GM21717 (cell line): ENCODE measurements around the gene BCKDHA.
"Not testable (repeated sequence)": the region's sequence is repeated elsewhere in the genome, so short reads cannot be mapped to it uniquely, and the experiment has no call there.

Experiments used
- ATAC-seq: cut with Tn5 transposase; IDR thresholded peaks from one replicate; pipeline ENCODE4 v1.9.1; 2021; ENCODE audit warnings: mild to moderate bottlenecking, moderate library complexity; ENCODE audit not compliant: unreplicated experiment

Gene BCKDHA

DNA sequence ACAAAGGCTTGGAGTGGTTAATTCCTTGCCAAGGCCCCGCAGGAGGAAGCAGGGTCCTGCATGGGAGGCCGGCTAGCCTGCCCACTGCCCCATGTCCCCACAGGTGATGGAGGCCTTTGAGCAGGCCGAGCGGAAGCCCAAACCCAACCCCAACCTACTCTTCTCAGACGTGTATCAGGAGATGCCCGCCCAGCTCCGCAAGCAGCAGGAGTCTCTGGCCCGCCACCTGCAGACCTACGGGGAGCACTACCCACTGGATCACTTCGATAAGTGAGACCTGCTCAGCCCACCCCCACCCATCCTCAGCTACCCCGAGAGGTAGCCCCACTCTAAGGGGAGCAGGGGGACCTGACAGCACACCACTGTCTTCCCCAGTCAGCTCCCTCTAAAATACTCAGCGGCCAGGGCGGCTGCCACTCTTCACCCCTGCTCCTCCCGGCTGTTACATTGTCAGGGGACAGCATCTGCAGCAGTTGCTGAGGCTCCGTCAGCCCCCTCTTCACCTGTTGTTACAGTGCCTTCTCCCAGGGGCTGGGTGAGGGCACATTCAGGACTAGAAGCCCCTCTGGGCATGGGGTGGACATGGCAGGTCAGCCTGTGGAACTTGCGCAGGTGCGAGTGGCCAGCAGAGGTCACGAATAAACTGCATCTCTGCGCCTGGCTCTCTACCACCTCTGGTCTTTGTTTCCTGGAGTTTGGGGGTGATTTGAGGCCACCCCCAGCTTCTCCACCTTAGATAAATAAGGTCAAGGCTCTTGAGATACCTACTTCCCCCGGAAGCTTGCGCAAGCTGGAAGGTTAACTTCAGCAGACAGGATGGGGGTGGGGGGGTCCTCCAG is 26.9 kb downstream of the BCKDHA start:
- ATAC-seq = no peak

DNA sequence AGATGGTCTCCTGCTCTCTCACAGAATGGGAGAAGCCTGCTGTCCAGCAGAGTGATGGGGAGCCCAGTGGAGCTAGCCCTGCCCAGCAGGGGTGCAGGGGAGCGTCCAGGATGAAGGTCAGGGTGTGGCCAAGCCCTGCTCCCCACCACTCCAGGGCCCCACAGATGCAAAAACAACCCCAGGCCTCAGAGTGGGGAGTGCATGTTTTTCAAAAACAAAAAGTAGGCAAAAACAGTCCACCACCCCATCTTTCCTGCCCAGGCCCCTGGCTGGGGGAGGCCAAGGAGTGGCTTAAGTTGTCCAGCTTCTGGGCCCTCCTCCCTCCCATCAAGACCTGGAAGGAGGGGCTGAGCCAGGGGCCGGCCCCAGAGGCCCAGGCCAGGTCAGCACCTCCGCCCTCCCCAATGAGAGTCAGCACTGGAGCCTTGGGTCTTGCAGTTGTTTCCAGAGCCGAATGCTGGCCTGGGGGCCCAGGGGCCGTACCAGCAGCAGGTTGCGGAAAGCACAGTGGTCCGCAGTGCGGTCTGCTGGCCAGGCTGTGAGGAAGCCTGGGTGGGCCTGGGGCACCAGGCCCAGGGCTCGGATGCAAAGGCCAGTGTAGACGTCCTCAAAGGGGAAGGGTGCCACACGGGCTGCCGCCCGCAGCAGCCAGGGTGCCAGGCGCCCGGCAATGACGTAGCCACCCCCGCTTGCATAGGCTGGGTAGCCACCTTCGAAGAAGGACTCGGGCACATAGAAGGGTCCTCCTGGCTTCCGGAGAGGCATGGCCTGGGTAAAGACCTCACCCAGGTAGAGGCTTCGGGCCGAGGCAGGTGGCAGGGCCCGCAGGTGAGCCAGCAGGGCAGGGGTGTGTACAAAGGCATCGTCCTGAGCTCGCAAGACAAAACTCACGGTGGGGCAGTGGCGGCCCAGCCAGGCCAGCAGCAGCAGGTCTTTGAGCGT is 27.8 kb downstream of the BCKDHA start:
- ATAC-seq = no peak

DNA sequence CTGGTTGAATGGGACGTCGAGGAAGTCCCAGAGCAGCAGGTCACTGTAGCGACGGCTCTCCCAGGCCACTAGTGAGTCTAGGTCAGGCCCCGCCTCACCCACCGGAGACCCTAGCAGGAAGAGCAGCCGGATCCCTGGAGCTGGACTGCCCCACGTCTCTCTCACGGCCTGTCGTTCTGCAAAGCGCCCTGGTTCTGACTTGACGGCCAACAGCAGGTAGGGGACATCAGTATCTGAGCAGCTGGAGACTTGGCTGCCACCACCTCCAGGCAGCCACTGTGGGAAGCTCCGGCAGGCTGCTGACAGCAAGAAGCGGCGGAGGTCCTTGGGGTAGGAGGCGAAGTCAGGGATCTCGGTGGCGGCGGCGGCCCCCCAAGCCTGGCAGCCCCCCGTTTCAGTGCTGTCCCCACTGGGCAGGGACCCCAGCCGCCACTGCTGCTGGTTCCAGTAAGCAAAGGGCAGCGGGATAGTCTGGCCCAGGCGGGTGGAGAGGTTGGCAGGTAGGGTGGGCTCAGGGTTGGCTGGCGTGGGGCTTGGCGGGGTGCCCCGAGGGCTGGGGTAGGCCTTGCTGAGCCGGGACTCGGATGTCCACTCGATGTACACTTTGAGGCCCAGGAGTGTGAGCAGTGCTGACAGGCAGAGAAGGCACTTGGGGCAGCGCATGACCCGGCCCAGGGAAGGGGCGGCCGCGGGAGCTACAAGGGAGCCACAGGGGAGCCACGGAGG is 28.7 kb downstream of the BCKDHA start:
- ATAC-seq = no peak

DNA sequence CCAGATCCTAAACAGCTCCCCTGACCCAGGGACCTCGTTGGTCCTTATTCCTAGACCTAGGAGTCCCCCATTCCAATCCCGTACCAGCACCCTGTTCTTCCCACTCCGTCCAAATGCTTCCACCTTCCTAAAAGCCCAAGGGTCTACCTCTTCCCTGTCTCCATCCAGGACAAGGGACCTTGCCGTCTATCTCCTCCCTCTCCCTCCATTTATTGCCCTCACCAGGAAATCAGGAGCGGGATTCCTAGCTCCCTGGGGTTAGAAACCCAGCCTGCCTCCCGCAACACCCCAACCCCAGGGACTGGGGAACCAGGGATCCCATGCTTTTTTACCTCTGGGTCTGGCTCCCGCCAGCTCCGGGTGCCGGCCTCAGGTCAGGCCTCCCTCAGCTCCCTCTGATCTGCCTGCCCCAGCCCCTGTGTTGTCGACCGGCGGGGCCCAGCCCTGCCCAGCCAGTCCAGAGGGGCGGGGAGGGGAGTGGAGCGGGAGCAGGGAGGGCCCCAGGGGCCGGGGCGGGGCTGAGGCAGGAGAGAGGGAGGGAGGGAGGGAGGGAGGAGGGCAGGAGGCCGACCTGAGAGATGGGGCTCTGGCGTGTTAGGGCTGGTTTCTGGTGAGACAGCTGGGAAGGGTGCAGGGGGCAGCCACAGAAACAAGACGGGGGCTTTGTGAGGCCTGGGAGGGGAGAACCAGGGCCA is 29.5 kb downstream of the BCKDHA start, which contains the start of gene B3GNT8:
B3GNT8 (minus strand) TSS at position 423 of the 695 bp plus-strand sequence. CDS start 596 bp downstream, outside the sequence.
- no peak for ATAC-seq

DNA sequence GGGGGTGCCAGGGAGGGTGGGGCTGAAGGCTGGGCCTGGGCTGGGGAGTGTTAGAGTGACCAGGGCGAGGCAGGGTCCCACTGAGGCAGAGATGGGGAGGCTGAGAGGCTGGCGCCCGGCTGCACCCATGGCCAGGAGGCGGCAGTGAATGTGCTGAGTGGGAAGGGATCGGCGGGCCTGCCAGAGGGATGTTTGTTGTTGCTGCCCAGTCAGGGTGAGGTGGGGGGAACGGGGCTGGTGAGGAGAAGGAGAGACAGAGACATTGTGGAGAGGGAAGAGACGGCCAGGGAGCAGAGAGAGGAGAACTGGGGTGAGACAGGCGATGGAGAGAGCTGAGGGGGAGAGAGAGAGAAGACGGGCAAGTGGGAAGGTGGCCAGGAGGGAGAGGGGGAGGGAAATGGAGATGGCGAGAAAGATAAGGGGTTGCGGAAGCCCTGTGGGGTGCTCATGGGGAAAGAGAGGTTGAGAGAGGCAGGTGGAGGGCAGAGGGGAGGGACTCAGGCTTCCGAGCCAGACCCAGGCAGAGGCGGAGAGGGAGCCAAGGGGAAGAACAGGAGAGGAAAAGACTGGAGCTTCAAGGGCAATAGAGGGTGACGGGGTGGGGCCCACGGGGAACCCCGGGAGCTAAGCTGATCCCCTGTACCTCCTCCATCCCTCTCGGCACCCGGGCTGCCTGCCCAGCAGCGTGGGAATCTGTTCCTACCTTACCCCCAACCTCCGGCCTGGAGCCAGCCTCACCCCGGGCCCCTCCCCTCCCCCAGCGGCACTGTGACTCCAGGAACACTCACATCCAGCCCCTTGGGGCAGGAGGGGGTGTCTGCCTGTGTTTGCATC is 30.2 kb downstream of the BCKDHA start:
- ATAC-seq = no peak

DNA sequence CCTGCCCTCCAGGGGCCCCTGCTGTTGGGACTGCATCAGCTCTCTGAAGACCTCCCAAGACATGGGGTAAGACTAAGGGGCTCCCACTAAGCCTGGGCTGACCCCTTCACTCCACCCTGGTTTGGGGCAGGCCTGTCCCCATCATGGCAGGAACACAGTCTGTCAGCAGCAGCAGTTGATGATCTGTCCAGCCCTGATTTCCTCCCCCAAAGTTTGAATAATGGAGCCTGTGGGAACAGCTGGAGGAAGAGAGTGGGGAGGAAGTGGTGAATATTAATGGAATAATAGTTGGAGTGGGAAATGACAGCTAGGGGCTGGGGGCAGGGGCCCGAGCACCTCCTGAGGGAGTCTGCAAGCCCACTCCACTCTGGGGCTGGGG is 30.9 kb downstream of the BCKDHA start:
- ATAC-seq = no peak

DNA sequence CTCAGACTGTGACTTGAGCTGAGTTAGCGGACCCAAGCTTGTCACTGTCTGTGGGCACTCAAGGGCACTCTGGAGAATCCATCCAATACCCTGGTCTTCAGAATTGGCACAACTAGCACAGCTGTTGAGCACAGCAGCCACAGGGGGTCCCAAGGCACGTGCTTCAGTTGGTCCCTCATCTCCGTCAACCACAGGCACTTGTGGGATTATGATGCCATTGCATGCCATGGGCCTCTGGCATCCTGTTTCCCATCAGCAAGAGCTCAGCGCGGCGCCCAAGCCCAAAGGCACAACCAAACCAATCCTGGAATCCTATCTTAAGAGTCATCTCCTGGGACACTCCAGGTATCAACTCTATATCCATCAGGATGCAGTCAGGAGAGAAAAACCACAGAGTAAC is 33.3 kb downstream of the BCKDHA start:
- ATAC-seq = no peak

DNA sequence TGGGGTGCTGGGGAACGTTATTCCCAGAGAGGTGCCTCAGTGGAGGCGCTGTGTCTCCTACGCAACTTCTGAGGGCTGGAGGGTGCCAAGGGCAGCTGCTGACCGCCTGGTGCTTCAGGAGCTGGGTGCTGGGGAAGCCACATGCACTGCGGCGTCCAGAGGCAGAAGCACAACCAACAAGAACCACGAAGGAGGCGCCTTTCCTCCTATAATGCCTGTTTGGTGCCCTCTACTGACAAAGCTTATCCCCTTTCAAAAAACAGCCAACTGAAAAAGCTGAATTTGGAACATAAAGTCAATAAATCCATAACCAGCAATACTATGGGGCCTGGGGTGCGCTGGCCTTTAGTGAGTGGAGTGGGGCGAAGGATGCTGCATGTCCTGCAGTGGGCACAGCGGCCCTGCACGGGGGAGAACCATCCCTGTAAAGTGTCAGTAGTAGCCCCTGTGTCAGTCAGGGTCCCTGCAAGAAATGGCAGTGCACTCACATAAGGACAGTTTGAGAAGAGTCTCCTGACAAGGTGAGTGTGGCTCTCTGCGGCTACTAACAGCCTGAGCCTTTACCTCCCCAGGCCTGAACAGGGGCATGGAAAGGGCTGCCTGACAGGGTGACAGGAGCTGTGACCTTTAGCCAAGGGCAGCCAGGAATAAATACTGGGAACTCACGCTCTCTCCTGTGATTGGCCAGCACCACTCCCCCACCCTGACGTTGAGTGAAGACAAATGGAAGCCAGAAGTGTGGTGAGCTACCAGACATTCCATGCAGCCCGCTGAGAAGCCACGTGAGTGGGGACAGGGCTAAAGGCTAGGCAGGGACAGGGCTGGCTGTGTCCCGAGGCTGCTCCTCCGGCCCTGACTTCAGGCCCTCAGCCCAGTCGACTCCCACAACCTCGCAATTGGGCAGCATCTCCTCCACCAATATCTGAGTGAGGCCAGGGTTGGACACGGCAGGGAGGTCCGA is 34.1 kb downstream of the BCKDHA start:
- no peak for ATAC-seq

DNA sequence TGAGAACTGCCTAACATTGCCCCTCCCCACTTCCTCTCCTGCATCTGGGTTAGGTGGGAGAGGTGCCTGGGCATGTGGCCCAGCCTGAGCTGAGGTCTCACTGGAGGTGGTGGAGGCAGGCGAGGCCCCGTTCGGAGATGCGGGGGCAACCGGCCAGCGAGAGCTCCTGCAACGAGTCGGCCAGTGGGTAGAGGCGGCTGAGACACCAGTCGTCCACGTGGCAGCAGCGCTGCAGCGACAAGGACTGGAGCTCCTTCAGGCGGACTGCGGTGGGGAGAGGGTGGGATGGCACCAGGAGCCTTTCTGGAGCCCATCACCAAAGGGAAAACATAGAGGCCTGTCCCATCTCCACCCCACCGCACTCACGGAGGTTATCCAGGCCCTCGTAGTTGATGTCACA is 35.6 kb downstream of the BCKDHA start:
- no peak for ATAC-seq

DNA sequence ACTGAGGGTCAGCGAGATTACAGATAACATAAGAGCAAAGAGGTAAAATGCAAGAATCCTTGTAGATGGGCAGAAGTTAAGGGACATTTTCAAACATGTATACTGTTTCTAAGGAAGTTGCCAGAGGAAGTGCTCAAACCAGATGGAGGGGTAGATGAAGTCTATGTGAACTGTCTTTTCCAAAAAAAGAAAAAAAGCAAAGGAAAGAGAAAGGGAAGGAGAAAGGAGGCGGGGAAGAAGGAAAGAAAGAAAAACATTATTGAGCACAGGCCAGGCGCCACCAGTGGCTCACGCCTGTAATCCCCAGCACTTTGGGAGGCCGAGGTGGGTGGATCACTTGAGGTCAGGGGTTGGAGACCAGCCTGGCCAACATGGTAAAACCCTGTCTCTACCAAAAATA is 36.8 kb downstream of the BCKDHA start:
- no peak for ATAC-seq

DNA sequence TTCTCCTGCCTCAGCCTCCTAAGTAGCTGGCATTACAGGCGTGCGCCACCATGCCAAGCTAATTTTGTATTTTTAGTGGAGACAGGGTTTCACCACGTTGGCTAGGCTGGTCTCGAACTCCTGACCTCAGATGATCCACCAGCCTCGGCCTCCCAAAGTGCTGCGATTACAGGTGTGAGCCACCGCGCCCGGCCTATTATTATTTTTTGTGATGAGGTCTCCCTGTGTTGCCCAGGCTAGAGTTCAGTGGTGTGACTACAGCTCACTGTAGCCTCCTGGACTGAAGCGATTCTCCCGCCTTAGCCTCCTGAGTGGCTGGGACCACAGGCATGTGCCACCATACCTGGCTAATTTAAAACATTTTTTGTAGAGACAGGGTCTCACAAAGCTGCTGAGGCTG is 37.8 kb downstream of the BCKDHA start:
- not testable (repeated sequence) for ATAC-seq

DNA sequence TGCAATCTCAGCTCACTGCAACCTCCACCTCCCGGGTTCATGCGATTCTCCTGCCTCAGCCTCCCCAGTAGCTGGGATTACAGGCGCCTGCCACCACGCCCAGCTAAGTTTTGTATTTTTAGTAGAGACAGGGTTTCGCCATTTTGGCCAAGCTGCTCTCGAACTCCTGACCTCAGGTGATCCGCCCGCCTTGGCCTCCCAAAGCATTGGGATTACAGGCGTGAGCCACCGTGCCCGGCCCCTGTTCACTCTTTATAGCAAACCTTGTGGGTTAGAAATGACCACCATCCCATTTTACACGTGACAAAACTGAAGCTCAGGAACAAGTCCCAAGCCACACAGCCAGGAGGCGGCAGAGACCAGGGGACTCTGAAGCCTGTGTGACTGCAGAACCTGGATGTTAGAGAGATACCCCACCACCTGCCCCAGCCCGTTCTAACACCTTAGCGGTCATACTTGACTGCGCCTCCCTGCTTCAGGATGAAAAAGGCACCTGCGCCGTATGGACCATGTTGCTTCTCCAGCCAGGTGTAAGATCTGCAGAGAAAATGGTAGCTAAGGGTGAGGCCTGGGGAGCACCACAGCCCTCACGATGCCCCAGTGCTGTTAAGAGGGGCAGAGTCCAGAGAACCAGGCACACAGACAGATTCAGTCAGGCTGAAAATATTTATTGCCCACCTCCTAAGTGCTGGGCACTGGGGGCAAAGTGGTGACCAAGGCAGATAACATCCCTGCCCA is 38.5 kb downstream of the BCKDHA start:
- ATAC-seq = no peak

DNA sequence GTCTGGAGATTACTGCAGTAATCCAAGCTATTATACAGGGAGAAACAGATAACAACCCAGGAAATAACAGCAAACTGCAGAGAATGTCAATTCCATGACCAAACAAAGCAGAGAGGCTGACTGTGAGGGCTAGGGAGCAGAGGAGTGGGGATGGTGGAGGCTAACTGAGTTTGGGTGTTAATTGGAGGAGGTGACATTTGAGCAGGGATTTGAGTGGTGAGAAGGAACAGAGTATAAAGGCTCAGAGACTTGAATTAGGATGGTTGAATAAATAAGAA is 39.0 kb downstream of the BCKDHA start:
- ATAC-seq = no peak

DNA sequence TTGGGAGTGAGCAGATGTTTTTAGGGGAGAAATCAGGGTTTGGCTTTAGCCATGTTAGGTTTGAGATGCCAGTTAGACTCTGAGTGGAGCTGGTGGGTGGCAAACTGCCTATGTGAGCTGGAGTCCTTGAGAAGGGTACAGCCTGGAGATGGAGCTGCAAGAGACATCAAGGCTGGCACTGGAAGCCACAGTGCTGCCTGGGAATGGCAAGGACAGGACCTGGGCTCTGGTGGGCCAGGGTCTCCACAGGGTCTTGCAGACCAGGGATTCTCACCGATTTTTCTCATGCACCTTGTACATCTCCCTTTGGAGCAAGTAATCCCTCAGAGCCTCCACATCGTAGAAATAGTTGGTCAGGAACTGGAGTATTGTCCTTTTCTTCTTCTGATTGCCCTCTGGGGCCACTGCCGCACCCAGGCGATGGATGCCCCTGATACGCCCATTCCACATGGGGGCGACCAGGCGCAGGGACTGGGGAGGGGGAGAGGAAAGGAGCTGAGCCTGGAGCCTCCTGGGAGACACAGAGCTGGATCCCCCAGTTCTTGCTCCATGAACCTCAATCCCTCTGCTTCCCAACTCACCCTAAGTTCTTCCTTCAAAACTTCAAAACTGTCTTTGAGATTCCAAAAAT is 40.4 kb downstream of the BCKDHA start:
- ATAC-seq = no peak

DNA sequence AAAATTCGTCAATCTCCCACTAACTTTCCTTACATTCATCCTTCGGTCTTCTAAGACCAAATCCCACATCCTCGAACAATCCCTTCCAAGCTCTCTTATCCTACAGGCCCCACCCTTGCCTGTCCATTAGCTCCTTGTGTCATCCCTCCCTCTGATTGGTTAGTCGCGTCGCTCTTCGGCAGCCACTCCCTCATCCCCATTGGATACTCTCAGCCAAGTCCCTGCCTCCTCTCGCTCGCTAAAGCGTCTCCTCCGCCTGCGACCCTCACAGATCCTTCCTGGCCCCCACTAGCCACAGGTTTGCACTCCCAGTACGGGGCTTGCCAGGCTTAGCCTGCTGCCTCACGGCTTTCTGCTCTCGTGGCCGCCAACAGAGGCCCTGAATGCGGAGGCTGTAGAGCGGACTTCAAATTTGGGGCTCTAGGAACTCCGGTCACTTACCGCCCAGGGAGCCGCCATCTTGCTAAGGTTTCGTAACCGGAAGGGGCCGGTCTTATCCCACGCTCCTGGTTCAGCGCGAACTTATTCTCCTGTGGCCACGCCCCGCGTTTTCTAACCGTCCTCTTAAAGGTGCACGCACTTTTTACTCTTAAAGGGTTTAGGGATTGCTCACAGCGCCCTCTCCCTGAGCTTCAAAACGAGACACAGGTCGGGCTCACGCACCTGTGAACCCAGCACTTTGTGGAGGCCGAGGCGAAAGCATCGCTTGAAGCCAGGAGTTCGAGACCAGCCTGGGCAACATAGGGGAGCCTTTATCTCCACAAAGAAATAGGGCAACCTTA is 42.0 kb downstream of the BCKDHA start, which contains the start of gene DMAC2:
DMAC2 (minus strand) TSS at position 472 of the 782 bp plus-strand sequence; CDS start at position 459, 13 bp downstream.
- ATAC-seq = peak; percentile 72

DNA sequence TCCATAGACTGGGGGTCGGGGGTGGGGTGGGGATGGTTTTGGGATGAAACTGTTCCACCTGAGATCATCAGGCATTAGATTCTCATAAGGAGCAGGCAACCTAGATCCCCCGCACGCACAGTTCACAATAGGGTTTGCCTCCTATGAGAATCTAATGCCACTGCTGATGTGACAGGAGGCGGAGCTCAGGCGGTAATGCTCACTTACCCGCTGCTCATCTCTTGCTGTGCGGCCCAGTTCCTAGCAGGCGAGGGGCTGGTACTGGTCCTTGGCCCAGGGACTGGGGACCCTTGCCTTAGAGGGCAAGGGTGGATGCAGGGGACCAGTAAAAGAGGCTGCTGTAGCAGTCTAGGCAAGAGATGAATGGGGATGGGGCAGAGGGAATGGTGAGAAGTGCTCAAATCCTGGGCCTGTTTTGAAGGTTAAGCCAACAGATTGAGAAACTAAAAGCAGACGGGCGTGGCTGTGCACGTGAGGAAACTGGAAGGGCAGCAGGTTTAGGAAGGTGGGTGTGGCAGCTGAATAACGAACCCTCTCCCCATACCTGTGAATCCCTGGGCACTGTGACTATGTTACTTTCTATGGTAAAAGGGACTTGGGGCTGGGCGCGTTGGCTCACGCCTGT is 43.8 kb downstream of the BCKDHA start:
- no peak for ATAC-seq
